ENCODE results near the gene ZNF841. TPM values are rescaled to one million over a fixed set of nuclear protein-coding genes. Genes with fewer than 3 reads are reported as not detected.
"Not testable (repeated sequence)": the region's sequence is repeated elsewhere in the genome, so short reads cannot be mapped to it uniquely, and the experiment has no call there.

The ZNF841 gene
- total RNA-seq: 52.4 TPM

DNA sequence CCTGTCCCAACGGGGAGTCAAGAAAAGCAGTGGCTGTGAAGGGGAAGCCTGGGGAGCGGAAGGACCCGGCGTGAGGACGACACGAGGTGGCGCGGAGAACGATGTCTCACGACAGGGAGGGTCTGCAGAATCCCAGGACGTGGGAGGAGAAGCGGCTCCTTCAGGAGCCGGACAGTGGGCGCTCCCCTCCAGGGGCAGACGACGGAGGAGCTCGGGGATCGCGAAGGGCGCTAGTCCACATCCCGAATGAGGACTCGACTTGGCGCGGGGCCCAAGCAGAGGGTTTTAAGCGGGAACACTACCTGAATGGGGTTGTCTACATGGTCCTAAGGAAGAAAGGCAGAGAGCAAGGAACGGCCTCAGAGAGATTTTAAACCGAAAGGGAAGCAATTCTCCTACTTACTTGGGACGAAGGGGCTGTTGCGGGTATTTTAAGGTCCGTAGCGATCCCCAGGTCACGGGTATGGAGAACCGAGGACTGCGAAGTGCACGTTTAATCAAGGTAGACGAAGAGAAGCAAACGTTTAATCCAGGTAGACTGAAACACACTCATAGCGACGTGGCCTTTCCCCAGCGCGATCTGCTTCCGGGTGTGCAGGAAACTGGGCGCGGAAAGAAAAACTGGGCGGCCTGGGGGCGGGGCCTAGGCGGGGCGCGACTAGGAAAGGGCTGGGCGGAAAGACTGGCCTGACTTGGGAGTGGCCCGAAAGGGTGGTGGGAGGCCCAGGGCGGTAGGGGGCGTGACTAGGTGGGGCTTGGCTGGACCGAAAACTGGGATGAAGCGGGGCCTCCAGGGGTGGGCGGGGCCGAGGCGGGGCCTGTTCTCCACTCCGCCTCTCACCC is at the start of gene ZNF841:
ZNF841 (minus strand) TSS at position 594 of the 843 bp plus-strand sequence. CDS start 10,964 bp downstream, outside the sequence.
- DNase-seq: peak; percentile 91

DNA sequence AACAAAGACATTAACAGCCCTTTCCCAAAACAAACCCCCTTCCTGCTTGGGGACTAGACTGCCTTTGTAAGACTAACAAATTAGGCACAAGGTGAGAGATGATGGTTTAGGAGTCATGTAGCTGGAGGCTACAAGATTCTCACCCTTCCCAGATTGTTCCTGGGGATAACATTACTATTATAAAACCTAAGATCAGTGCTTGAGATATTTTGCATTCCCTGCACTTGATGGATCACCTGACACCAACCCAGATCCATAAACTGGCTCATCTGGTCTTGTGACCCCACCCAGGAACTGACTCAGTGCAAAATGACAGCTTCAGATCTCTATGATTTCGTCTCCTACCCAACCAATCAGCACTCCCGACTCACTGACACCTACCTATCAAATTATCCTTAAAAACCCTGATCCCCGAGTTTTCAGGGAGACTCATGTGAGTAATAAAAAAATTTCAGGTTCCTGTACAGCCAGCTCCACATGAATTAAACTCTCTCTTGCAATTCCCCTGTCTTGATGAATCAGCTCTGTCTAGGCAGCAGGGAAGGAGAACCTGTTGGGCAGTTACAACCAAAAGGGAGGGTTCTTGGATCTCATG is 46.5 kb upstream of the ZNF841 start:
- no peak for DNase-seq

DNA sequence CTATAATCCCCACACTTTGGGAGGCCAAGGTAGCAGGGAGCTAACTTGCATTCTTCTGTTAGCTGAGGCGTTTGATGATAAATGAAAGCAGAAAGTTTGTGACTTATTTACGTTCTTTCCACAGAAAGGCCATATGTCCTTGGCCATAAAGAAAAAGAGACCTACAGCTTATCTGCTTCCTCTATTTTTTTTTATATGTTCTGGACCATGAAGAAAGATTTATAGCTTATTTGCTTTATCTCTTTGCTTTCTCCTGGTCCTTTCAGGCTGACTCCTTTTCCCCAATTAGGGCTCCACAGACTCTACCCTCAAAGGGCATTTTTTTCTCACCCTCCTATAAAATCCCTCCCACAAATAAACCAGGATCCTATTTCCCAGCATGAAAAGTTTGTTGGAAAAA is 45.6 kb upstream of the ZNF841 start:
- no peak for DNase-seq

DNA sequence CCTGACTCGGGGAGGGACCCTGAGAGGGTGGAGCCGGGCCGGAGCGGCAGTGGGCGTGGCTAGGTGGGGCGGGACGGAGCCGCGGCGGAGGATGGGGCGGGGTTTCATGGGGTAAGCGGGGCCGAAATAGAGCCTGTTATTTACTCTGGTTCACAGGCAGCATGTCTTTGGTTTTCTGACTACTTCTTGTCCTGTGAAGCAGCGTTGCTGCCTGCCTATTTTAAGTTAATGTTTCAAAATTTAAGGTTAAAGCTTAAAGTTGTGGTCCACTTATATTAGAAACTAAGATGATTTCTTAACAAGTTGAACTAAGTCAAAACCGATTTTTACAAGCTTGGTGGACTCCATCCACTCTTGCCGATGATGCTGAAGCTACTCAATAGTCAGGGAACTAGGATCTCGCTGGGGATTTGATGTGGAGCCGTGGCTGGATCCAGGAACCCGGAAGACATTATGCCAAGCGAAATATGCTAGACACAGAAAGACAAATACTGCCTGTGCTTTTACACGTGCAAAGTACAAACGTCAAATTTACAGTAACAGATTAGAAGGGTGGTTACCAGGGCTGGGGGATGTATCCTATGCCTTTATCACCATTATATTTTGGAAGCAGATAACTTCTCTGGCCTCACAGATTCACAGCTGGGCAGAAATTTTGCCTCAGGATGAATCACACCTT is 44.6 kb upstream of the ZNF841 start:
- no peak for DNase-seq

DNA sequence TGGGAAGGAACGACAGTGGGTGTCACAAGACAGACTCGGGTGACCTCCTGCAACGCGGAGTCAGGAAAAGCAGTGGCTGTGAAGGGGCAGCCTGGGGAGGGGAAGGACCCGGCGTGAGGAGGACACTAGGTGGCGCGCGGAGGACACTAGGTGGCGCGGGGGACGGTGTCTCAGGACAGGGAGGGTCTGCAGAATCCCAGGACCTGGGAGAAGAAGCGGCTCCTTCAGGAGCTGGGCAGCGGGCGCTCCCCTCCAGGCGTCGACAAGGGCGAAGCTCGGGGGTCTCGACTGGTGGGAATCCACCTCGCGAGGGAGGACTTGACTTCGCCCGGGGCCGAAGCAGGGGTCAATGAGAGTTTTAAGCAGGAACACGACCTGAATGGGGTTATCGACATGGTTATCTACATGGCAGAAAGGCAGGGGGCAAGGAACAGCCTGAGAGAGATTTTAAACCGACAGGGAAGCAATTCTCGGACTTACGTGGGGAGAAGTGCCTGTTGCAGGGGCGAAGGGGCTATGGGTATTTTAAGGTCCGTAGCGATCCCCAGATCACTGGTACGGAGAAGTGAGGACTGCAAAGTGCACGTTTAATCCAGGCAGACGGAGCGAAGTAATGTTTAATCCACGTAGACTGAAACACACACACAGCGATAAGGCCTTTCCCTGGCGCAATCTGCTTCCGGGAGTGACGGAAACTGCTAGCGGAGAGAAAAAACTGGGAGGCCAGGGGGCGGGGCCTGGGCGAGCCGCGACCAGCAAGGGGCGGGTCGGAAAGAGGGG is 43.9 kb upstream of the ZNF841 start, which contains the start of gene ZNF616:
ZNF616 (minus strand) TSS at position 687 of the 780 bp plus-strand sequence. CDS start 9,426 bp downstream, outside the sequence.
- peak; percentile 94 for DNase-seq

DNA sequence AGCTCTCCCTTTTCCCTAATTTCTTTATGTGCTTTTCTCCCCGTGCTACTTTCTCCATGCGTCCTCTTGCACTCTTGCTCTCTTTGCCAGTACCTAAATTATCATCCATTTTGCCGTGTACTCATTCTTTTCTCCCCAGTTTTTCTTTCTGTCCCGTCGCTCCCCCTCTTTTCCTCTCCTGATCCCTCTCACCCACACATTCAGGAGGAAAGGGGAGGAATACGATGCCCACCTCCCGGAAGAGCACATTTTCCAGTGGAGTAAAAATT is 43.4 kb upstream of the ZNF841 start:
- DNase-seq: no peak

DNA sequence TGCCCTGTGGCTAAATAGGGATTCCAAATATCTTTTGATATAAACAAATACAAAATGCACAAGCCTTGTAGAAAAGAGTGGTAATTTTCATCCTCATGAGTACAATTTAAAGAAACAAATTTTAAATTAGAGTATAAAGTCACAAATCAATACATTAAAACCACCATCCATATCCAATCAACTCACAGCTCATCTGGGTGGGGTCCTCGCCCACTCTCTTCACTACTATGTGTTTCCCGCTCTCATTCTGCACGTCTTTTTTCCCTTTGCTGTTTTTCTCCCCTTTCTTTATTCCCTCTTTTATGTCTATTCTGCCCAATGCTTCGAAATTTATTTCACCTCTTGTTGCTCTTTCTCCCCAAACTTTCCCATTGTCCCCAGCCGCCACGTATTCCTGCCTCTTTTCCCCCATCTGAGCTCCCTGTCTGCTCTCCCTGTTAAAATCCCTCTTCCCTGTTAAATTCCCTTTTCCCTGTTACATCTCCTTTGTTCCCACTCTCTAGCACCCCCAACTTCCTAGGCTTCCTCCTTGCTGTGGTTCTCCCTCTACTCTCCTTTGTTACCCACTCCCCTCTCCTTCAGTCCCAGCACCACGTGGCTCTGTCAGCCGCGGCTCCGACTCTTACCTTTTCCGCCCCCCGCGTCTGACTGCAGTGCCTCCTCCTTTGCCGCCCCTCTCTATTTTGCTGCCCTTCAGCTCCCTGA is 42.9 kb upstream of the ZNF841 start:
- DNase-seq: no peak

DNA sequence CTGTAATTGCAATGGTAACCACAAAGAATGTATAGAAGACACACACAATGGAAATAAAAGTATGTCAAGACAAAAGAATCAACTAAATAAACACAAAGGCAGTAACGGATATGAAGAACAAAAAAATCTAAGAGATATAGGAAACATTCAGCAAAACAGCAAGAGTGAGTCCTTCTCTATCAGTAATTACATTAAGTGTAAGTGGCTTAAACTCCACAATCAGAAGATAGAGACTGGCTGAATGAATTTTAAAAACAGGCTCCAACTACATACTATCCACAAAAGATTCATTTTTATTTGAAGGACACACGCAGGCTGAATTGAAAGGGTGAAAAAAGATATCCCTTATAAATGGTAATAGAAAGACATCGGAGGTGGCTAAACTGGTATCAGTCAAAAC is 24.7 kb upstream of the ZNF841 start:
- DNase-seq: no peak

DNA sequence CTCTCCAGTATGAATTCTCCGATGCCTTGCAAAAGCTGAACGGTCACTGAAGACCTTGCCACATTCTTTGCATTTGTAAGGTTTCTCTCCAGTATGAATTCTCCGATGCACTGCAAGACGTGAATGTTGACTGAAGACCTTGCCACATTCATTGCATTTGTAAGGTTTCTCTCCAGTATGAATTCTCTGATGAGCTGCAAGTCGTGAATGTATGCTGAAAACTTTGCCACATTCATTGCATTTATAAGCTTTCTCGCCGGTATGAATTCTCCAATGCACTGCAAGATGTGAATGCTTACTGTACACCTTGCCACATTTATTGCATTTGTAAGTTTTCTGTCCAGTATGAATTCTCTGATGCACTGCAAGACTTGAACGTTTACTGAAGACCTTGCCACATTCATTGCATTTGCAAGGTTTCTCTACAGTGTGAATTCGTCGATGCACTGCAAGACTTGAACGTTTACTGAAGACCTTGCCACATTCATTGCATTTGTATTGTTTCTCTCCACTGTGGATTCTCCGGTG is 20.0 kb upstream of the ZNF841 start:
- no peak for DNase-seq

DNA sequence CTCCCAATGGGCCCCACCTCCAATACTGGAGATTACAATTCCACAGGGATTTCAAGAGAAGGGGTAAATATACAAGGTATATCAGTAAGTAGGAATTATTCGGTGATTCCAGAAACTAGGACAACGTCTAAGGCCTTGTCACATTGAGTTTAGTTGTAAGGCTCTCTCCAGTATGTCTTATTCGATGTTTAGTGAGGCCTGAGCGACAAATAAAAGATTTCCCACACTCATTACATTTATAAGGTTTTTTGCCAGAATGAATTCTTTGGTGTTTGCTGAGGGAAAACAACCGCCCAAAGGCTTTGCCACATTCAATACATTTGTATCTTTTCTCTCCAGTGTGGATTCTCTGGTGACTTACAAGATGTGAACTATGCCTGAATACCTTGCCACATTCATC is 19.1 kb upstream of the ZNF841 start:
- DNase-seq: no peak

DNA sequence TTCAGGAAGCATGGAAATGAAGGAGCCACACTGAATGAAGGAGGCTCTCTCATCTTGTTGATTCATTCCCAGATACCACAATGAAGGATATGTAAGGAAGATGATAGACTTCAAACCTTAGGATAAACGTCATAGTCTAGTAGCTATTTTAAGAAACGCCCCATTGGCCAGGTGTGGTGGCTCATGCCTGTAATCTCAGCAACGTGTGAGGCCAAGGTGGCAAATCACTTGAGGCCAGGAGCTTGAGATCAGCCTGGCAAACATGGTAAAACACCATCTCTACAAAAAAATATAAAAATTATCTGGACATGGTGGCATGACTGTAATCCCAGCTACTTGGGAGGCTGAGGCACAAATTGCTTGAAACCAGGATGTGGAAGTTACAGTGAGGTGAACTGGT is 17.1 kb upstream of the ZNF841 start:
- no peak for DNase-seq

DNA sequence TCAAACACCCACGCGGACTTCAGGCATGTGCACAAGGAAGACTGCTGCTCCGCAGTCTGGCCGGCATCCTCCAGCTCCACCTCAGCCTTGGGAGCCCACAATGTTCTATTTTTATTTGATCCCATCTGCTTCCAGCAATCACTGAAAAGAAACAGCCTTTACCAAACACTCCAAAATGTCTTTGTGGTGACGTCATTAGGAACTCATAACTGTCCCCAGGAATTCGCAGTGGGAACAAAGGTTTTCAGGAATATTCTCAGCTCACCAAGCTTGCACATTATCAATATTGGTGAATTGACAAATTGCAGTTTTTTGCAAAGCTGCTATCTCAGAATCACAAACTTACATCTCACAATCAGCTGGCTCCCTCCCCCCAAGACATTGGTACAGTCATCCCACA is 15.2 kb upstream of the ZNF841 start:
- DNase-seq: no peak

DNA sequence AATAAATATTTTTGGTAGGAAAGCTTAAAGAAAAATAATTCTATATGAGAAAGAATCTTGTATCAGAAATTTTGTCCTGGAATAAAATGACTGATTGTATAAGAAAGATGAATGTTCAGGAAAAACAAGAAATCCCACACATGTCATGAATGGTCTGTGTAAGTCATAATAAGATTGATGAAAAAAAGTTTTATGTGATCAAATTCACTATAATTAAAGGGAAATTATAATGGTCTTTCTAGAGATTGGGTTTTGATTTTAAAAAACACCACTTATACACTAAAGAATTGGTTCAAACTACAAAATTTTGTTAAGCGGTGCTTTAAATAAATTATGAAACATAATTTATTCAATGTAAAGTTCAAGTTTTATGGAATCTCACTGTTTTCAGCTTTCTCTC is 7.2 kb upstream of the ZNF841 start:
- no peak for DNase-seq

DNA sequence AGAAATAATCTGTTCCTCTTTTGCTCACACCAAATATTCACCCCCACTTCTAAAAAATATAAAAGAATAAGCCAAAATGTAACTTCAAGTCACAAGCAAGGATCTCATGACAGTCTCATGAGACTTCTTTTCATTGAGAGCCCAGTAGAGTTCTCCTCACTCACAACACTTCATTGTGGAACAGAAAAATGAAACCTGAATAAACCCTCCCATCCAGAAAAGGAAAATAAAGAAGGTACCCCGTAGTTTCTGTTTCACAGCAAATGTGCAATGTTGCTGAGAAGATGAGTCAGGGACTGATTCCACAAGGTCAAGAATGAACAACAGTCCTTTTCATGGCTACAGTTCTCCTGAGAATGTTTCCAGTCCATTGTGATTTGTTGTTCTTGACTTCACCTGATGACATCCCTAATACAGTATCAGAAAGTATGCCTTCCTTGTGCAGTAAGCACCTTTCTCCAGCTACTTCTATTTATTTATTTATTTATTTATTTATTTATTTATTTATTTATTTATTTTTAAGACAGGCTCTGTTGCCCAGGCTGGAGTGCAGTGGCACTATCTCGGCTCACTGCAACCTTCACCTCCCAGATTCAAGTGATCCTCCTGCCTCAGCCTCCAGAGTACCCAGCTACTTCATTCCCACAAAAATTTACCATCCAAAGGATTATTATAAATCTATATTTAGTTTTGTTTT is 6.4 kb upstream of the ZNF841 start:
- DNase-seq: no peak

DNA sequence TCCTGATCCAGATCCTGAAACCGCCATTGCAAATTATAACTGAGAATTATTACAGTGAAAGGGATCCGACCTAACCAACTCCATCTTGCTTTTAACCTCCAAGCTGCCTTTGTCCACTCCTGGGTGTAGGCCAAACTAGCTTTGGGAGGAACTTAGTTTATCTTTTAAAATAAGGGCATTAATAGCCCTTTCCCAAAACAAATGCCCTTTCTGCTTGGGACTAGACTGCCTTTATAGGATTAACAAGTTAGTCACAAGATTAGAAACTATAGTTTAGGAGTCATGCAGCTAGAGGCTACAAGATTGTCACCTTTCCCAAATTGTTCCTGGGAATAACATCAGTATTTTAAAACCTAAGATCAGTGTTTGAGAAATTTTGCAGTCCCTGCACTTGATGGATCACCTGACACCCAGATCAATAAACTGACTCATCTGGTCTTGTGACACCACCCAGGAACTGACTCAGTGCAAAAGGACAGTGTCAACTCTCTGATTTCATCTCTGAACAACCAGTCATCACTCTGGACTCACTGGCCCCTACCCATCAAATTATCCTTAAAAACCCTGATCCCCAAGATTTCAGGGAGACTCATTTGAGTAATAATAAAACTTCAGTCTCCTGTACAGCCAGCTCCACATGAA is 4.1 kb upstream of the ZNF841 start:
- DNase-seq: no peak

DNA sequence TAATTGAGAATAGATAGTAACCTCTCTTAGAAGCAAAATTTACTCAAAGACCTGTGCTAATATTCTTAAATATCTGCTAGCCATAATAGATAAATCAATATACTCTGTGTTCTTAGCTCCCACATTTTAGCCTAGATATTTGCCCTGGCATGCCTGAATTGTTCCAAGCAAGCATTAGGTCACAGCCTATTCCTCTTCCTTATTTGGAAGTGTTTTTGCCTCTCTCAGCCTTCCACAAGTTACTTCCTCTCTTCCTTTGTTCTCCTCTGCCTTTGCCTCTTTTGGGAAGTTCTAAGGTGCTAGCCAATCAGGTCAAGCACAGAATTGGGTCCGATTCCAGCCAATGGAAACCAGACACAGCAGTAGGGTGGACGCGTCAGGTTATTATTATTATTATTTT is 851 bp upstream of the ZNF841 start:
- DNase-seq: not testable (repeated sequence)

DNA sequence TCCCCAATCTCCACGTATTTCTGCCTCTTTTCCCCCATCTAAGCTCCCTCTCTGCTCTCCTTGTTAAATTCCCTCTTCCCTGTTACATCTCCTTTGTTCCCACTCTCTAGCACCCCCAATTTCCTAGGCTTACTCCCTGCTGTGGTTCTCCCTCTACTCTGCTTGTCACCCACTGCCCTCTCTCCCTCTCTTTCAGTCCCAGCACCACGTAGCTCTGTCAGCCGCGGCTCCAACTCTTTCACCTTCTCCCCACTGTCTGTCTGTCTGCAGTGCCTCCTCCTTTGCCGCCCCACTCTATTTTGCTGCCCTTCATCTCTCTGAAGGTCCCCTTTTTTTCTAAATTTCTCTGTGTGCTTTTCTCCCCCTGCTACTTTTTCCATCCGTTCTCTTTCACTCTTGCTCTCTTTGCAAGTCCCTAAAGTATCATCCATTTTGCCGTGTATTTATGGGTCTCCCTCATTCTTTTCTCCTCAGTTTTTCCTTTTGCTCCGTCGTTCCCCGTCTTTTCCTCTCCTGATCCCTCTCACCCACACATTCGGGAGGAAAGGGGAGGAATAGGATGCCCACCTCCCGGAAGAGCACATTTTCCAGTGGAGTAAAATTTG is 937 bp downstream of the ZNF841 start:
- DNase-seq: no peak

DNA sequence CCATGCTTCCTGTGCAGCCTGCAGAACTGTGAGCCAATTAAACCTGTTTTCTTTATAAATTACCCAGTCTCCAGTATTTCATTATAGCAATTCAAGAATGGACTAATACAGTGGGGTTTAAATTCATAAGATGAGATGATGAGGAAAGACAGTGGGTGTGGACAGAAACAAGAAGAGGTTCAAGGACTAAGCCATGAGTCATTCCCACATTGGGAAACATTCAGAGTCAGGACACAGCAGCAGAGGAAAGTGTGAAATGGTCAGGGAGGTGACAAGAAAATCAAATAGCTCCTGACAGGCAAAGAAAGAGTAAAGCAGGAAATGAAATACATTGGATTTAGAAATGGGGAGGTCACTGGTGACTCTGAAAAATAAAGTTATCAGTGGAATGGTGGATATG is 9.1 kb downstream of the ZNF841 start:
- no peak for DNase-seq

DNA sequence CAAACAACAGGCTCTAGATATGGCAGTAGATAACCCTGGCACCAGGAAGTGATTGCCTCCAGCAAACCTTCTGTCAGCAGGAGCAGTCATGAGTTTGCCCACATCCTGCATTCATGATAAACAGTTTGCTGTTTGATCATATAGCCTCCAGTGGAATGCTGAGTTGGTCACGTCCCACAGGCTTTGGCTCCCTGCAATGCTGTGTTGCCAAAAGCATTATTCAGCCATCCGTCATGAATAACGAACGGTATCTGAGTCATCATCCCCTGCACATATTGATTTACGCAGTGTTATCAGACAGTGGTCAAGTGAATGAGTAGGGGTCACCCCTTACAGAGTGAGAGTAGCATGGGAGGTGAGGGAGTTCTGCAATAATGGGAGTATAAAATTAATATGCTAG is 25.1 kb downstream of the ZNF841 start:
- DNase-seq: no peak

DNA sequence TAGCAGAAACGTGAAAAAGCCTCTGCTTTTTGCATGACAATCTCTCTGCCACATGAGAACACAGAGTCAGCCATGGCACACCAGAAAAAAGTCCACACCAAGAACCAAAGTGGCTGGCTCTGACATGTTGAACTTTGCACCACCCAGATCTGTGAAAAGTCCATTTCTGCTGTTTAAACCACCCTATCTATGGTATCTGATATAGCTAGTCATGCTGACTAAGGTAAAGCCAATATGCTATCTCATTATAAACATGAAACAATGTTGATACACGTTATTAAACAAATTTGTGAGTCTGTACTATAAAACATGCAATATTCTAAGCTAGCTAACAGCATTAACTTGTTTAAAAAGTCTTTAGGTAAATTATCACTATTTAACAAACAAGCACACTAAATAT is 25.9 kb downstream of the ZNF841 start:
- no peak for DNase-seq
